HG03175 (cell line): Measurements from ENCODE around the gene RASA1.
A peak's percentile ranks its signal among the peaks of the same experiment; 100 is the strongest.
"Not testable (repeated sequence)": the region's sequence is repeated elsewhere in the genome, so short reads cannot be mapped to it uniquely, and the experiment has no call there.

Experiments used
- ATAC-seq: cut with Tn5 transposase; IDR thresholded peaks from one replicate; pipeline ENCODE4 v1.9.1; 2021; ENCODE audit warnings: mild to moderate bottlenecking, moderate library complexity; ENCODE audit not compliant: unreplicated experiment

The RASA1 gene

DNA sequence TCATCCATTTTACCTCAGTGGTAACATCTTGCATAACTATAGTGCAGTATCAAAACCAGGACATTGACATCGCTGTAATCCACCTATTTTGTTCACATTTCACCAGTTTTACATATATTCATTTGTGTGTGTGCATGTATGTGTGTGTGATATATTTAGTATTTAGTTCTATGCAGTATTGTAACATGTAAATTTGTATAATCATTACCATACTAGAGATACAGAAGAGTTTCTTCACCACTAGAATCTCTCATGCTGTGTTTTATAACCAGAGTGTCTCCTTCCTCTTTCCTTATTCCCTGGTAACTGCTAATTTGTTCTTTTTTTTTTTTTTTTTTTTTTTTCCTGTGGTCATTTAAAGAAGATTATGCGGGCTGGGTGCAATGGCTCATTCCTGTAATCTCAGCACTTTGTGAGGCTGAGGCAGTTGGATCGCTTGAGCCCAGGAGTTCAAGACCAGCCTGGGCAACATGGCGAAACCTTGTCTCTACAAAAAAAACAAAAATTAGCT lies 11.0 kb downstream of the RASA1 start:
- ATAC-seq: no peak

DNA sequence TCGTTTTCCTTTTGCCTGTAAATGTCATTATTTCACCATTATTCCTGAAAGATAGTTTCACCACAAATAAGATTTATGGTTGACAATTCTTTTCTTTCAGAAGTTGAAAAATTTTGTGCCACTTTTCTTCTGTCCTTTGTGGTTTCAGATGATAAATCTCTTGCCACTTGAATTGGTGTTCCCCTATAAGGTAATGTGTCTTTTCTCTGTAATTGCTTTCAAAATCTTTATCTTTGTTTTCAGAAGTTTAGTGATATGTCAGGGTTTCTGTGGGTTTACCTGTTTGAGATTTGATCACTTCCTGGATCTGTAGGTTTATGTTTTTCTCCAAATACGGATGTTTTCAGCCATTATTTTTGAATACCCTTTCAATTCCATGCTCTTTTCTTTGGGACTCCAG lies 14.6 kb downstream of the RASA1 start:
- no peak for ATAC-seq

DNA sequence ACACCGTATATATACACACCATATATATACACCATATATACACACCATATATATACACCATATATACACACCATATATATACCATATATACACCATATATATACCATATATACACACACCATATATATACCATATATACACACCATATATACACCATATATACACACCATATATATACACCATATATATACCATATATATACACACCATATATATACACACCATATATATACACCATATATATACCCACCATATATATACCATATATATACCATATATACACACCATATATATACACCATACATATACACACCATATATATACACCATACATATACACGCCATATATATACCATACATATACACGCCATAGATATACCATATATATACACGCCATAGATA lies 19.6 kb downstream of the RASA1 start:
- not testable (repeated sequence) for ATAC-seq

GRCh38 chr5:87298692-87299362 lies 31.1 kb downstream of the RASA1 start:
- no peak for ATAC-seq

DNA sequence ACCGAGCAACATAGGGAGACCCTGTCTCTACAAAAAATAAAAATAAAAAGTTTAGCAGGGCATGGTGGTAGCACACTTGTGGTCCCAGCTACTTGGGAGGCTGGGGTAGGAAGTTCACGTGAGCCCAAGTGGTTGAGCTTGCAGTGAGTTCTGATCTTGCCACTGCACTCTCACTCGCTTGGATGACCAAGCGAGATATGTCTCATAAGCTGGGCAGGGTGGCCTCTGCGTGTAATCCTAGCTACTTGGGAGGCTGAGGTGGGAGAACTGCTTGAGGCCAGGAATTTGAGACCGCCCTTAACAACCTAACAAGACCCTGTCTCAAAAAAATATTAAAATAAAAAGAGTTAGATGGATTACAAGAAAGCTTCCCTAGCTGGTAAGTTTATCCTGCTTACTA lies 32.5 kb downstream of the RASA1 start:
- no peak for ATAC-seq

DNA sequence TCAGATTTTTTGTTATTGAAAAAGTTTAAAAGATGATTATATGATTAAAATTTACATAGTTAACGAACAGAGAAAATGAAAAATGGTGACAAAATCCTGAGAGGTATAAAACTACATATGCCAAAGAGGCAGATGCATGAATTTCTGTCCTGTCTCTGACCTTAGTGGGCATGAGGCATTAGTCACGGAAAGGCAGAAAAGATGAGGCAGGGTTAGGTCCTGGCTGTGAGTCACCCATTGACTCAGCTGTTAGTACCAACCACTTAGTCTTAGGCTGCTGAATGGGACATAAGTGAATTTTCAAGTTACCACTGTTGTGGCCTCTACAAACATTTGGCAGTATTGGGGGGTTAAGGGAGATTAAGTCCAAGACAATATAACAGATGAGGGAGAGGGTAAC lies 33.1 kb downstream of the RASA1 start:
- no peak for ATAC-seq

- no peak for ATAC-seq
These were observed 34.4 kb downstream of the RASA1 start for GRCh38 chr5:87302061-87302460.

GRCh38 chr5:87303324-87303723 lies 35.6 kb downstream of the RASA1 start:
- no peak for ATAC-seq

- not testable (repeated sequence) for ATAC-seq
These were observed 38.4 kb downstream of the RASA1 start for GRCh38 chr5:87306090-87306489.

DNA sequence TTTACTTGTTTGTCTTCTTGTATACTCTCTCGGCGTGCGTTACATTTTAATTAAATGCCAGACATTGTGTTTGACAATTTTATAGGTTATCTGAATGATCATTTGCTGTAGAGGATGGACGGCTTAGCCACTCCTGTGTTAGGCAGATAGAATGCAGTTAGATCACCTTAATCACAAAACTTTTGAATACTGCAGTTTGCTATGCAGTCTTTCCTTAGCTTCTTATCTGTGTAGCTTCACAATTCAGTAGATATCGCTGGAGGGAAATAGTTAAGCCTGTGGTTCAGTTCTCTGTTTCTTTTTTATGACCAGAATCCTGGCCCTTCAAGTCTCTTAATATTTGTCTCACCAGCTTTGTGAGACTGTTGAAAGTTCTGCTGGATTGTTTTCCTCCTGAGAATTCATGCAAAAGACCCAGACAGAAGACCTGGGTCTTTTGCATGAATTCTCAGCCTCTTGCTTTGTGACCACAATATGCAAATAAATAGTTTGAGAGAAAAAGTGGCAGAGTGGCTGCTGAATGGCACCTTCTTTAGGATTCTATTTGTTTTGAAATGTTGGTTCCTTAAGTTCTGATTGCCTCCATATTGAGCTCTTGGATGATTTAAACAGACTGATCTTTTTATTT lies 40.2 kb downstream of the RASA1 start:
- ATAC-seq: peak; percentile 90

DNA sequence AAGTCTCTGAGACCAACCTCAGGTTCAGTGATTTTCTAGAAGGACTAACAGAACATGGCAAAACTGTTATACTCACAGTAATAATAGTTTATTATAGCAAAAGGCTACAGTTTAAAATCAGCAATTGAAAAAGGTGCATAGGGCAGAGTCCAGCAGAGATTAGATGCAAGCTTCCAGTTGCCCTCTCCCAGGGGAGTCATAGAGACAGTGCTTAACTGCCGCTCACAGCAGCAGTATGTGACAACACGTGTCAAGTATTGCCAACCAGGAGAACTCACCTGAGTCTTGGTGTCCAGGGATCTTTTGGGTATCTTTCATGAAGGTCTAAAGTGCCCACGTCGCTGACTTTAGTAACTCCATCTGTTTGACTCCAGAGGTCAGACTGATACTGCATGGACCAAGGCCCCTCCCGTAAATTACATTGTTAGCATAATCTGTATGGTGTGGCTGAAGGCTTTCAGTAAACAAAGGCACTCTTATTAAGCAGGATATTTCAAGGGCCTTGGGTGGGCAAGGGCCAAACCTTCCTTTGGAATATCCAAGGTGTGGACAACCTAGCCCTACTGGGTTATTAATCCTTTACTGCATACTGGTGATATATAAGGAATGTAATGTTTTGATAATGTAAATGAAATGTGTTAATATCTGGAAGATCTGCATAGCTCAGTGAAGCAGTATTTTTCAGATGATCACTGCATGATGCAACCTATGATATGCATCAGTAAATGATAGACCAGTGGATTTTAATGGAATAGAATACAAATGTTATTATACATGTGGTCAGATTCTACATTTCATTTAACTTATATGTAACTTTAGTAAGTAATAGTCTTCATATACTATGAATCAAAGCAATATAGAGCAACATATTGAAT lies 44.0 kb downstream of the RASA1 start:
- ATAC-seq: no peak

GRCh38 chr5:87313216-87313615 lies 45.5 kb downstream of the RASA1 start:
- no peak for ATAC-seq

GRCh38 chr5:87319469-87319868 lies 51.8 kb downstream of the RASA1 start:
- ATAC-seq: no peak

GRCh38 chr5:87321605-87322004 lies 53.9 kb downstream of the RASA1 start:
- no peak for ATAC-seq

DNA sequence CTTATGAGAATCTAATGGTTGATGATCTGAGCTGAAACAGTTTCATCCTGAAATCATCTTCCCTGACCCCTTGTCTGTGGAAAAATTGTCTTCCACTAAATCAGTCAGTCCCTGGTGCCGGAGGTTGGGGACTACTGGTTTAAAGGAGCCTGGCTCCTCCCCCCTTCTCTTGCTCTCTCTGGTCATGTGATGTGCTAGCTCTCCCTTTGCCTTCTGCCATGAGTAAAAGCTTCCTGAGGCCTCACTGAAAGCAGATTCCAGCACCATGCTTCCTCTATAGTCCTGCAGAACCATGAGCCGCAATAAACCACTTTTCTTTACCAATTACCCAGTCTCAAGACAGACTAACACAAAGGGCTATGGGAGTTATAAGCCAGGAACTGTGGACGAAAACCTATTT lies 54.7 kb downstream of the RASA1 start:
- ATAC-seq: no peak

GRCh38 chr5:87327998-87328397 lies 60.3 kb downstream of the RASA1 start:
- no peak for ATAC-seq

GRCh38 chr5:87329114-87329513 lies 61.4 kb downstream of the RASA1 start:
- ATAC-seq: no peak

DNA sequence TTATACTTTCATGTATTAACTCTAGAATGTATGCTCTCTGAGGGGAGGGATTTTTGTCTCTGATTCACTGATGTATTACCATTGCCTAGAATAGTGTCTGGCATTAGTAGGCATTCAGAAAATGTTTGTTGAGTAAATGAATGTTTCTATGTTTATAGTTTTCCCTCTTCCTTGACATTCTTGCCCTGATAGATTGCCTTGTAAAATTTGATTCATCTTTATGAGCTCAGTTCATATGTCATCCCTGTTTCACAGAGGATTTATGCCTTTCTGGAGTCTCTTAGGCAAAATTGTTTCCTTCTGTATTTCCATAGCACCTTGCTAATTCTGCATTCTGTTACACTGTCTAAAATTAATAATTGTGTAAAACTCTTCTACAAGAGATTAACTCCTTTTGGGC lies 72.3 kb downstream of the RASA1 start:
- no peak for ATAC-seq

- ATAC-seq: peak; percentile 100
These were observed 73.0 kb downstream of the RASA1 start for GRCh38 chr5:87340716-87341115.

DNA sequence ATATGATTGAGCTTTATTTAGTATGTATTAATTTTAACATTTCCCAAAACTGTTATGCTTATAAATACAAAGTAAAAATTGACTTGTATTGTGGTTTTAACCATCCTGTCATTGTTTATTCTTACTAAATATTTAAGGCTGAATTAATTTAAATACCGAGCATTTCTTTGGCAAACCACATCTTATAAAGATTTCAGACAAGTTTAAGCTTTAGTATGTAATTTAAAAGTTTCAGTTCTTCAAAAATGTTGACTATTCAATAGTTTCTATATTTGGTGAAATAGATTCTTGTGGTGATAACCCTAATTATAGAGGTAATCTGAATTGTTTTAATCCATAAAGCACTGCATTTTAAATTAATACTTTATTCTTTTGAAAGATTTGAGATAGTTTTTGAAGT lies 79.6 kb downstream of the RASA1 start:
- ATAC-seq: peak; percentile 69

DNA sequence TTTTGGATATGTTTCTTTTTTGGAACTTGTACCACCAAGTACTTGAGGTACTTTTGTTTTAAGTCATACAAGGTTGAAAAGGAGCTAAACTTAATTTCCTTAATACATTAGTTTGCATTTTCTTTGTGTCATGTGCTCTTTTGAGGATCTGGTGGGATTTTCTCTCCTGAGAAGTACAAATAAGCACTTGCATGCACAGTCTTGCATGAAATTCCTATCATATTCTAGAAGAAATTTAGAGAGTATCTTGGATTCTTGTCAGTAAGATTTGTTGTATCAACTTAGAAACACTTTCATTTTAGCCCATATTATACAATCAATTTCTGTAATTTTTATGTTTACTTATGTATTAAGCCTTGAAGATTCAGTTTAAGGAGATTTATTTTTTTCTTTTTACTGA lies 80.2 kb downstream of the RASA1 start:
- no peak for ATAC-seq

DNA sequence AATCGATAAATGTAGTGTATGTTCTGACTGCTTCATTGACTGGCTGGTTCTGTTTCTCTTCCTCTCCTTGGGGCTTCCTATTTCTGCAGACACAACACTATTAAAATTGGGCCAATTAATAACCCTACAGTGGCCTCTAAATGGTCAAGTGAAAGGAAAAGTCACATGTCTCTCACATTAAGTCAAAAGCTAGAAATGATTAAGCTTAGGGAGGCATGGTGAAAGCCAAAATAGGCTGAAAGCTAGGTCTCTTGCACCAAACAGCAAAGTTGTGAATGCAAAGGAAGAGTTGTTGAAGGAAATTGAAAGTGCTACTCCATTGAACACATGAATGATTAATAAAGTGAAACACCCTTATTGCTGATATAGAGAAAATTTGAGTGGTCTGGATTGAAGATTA lies 86.8 kb downstream of the RASA1 start:
- peak; percentile 99 for ATAC-seq
